CD4-positive, alpha-beta T cell treated with Interleukin-21 for 1 hour (primary cell): ENCODE results near the gene ISOC2.
"Not testable (repeated sequence)": the region's sequence is repeated elsewhere in the genome, so short reads cannot be mapped to it uniquely, and the experiment has no call there.

Experiments
- DNase-seq: peaks from one replicate; pipeline ENCODE4 v3.0.0-alpha.2; 2020

Gene ISOC2

GRCh38 chr19:55461259-55461973, at the start of gene ISOC2:
ISOC2 (minus strand) TSS chr19:55461642; CDS start chr19:55456486, 5,156 bp downstream.
- DNase-seq, result peak; percentile 100

- DNase-seq, result no peak
These were observed 46.7 kb upstream of the ISOC2 start for GRCh38 chr19:55508120-55508519.

- DNase-seq, result no peak
These were observed 43.5 kb upstream of the ISOC2 start for GRCh38 chr19:55504981-55505380.

GRCh38 chr19:55504252-55504603, 42.8 kb upstream of the ISOC2 start:
- no peak for DNase-seq

GRCh38 chr19:55503502-55504251, 42.2 kb upstream of the ISOC2 start:
- DNase-seq, result peak; percentile 92

GRCh38 chr19:55503157-55503501, 41.7 kb upstream of the ISOC2 start:
- DNase-seq, result no peak

GRCh38 chr19:55502197-55502952, 40.9 kb upstream of the ISOC2 start:
- no peak for DNase-seq

GRCh38 chr19:55500368-55500952, 39.0 kb upstream of the ISOC2 start:
- no peak for DNase-seq

- no peak for DNase-seq
These were observed 36.9 kb upstream of the ISOC2 start for GRCh38 chr19:55498246-55498840.

GRCh38 chr19:55497763-55498162, 36.3 kb upstream of the ISOC2 start:
- DNase-seq, result no peak

GRCh38 chr19:55496820-55497219, 35.4 kb upstream of the ISOC2 start:
- not testable (repeated sequence) for DNase-seq

GRCh38 chr19:55495646-55496349, 34.4 kb upstream of the ISOC2 start:
- DNase-seq, result no peak

GRCh38 chr19:55494172-55494761, 32.8 kb upstream of the ISOC2 start:
- no peak for DNase-seq

GRCh38 chr19:55493645-55494171, 32.3 kb upstream of the ISOC2 start:
- no peak for DNase-seq

GRCh38 chr19:55493052-55493644, 31.7 kb upstream of the ISOC2 start:
- no peak for DNase-seq

- DNase-seq, result no peak
These were observed 31.0 kb upstream of the ISOC2 start for GRCh38 chr19:55492362-55492944.

- DNase-seq, result no peak
These were observed 30.3 kb upstream of the ISOC2 start for GRCh38 chr19:55491546-55492360.

- DNase-seq, result no peak
These were observed 29.3 kb upstream of the ISOC2 start for GRCh38 chr19:55490478-55491432.
